ENCODE measurements around the gene EIF2D.

DNA sequence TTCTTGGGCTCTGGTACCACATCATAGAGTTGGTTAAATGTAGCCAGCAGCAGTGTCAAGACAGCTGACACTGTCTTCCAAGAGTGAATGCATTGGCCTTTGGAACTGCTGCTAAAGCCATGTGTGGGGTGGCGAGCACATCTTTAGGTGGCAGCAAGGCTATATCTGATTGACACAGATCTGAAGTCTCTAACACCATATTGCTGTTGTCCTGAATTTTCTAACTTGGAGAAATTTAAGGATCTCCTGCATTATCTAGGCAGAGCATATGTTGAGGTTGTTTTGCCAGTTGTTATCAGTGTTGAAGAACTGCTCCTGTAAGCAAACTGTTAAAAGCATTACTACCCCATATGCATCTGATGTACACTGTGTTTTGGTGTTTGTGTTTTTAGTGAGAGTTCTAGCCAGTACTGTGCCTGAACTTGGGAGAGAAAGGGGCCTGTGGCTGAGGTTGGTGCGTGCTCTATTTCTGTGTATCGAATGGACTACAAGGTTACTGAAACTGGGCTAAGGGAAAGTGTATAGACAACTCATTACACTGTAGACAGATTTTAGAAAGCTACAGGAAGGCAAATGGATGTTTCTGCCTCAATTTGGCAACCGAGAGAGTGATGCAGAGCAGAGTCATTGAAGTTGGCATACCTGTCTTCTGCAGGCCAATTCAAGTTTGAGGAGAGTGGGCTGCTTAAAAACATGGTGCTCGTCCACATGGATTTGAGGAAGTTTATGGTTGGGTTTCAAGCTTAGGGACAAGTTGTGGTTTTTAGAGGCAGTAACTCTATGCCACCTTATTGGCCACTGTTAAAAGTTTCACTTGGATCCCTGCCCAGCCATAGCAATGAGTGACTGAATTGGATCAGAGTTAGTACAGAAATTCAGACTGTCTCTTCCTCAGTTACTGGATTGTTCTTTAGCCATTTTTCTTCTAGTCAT lies 40.0 kb upstream of the EIF2D start:
- TF ChIP-seq POLR2A (IDR thresholded peaks at IDR 0.05; ENCODE audit: low read depth, low read length) (no peak), POLR2AphosphoS5 (IDR thresholded peaks at IDR 0.05; ENCODE audit: low read depth, low read length) (no peak)
